ENCODE measurements around the gene SCGB1C1.

- TF ChIP-seq CTCF (IDR thresholded peaks at IDR 0.05) (no peak), POLR2A (IDR thresholded peaks at IDR 0.05) (no peak)
Observed at GRCh38 chr11:211295-211694, 18.4 kb downstream of the SCGB1C1 start.
